Activated CD4-positive, alpha-beta T cell treated with anti-CD3 and anti-CD28 coated beads, Interleukin-2, amount 50 U/mL, for 4 hours (primary cell): ENCODE results near the gene CREB3.
A peak's percentile ranks its signal among the peaks of the same experiment; 100 is the strongest.

ENCODE experiments used
- DNase-seq, 2 experiments: peaks; one replicate each; pipeline ENCODE4 v3.0.0-alpha.2; 2020

Gene CREB3

DNA sequence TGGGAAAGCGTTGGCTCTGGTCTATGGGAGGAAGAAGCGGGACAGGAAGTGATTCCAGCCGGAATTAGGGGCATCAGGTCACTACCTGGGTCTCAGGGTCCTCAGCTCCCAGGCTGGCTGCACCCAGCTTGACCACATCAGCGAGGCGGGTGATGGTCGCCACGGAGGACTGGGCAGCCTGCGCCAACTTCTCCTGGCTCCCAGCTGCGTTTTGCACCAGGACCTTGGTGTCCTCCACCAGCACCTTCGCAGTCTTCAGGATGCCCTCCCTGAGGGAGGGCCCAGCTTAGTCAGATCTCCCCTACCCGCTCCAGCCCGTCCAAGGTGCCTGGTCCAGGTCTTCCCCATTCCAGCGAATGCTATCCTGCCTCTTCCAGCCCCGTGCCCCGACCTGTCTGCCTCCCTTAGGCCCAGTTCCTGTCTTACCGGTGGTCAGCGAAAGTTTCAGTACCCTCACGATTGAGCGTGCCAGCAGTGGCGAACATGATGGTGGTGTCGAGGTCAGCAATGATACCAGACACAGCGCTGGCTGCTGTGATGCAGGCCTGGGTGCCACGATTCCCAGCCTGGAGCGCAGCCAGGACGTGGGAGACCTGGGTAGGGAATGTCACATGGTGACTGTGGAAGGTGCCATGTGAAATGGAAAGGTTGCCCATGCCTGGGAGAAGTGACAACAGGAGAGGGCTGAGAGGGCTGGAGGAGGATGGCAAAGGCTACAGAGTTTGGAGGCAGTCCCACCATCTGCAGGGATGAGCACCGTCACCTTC lies 28.4 kb upstream of the CREB3 start:
- DNase-seq = no peak

GRCh38 chr9:35705372-35705771 lies 27.1 kb upstream of the CREB3 start:
- no peak for DNase-seq

- DNase-seq = no peak
Measured at GRCh38 chr9:35705836-35706430, 26.5 kb upstream of the CREB3 start.

GRCh38 chr9:35706951-35707350 lies 25.5 kb upstream of the CREB3 start:
- no peak for DNase-seq

DNA sequence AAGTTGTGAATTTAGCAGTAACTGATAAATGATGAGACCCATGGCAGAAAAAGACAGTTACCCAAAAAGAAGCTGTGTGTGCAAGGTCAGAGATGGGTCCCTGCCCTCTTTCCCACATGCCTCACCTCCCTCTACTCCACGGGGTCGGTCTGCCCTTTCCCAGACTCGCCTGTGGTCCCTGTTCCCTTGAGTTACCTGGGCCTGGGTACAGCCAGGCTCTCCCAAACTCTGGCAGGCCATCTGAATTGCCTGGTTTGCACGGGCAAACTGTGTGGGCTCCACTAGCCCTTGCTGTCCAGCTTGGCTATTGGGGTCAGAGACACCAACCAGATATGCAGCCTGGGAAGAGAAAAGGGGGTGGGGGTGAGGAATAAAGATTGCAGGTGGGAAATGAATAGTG lies 24.3 kb upstream of the CREB3 start:
- no peak for DNase-seq

GRCh38 chr9:35710818-35711500 lies 21.5 kb upstream of the CREB3 start:
- DNase-seq = no peak

DNA sequence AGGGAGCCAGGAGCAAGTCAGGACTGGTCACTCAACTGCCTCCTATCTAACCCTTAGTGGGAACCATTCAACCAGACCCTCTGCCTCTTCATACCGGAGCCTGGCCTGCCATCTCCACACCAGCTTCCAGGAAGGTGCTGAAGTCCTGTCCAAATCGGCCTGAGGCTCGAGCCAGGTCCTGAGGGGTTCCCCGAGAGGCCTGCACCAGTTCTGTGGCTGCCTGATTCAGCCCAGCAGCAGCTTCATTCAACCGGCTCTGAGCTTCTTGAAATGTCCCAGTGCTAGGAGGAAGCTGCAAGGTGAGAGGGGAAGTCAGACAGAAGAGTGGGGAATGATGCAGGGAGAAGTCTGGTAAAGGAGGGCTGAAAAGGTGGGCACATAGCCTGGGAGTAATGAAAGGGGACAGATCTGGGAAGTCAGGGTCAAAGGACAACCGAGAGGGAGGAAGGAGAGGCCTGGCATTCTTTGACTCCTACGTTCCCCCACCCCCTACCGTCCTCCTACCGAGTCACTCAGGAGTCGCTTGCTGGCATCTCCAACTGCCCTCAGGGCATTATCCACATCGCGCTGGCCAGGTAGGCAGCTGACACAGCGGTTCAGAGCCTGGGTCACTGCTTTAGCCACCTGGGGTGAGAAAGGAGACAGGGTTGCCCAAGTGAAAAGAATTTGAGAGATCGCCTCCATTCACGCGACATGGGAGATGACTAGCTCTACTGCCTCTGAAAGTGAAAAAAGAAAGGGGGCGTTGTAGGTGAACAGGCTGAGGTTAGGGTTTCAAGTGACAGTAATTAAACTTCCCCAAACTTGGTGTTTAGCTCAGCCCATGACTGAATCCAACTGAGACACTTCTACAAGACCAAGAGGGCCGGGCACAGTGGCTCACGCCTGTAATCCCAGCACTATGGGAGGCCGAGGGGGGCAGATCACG lies 20.7 kb upstream of the CREB3 start:
- no peak for DNase-seq

GRCh38 chr9:35712762-35713400 lies 19.6 kb upstream of the CREB3 start:
- DNase-seq = no peak

DNA sequence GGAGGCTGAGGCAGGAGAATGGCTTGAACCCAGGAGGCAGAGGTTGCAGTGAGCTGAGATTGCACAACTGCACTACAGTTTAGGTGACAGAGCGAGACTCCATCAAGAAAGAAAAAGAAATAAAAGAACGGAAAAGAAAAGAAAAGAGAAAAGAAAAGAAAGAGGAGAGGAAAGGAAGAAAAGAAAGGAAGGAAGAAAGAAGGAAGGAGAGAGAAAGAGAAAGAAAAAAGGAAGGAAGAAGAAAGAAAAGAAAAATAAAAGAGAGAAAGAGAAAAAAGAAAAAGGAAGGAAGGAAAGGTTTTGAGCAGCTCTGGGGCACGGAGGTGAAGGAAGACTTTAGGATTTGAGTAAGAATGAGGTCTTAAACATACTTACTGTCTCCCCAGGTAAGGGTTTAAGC lies 18.9 kb upstream of the CREB3 start:
- DNase-seq = no peak

DNA sequence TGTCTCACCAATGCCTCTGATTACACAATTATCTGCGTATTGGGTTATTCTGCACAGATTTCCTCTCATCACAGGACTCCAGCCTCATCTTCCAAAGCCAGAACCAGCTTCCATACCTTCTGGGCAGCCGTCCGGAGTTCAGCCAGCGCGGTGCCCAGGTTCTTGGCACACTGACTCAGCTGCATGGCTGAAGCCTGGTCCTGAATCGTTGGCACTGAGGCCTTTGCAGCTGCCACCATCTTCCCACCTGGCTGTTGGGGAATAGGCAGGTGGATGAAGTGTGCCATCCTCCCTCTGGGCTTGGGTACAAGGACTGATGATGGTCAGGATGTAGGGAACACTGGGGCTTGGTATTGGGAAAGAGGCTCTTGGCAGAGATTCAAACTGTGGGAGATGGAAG lies 18.3 kb upstream of the CREB3 start:
- DNase-seq = no peak

DNA sequence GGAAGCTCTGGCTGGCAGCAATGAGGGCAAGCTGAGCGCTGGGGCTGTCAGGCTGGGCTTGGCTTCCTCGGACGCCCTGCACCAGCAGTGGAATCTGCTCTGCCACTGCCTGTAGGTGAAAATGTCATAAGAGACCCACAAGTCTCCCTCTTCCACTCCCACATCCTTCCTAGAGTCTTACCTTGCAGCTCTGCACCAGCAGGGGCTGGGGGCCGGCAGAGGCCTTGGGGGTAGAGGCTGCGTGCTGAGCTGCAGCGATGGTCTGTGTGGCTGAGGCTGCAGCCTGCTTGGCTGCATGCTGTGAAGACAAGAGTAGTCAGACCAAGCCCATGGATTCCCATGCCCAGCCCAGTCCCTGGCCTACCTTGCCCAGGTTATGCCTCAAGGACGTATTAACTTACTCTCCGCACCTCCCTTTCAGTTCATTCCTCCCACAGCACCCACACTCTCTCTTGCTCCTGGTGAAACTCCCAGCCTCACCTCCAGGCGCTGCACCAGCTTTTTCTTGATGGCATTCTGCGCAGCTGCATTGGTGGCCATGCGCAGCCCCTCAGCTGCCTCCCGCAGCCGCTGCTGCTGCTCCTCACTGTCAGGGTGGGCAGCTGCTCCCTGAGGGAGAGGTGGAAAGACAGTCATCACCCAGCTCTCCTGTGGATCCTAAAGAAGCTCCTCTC lies 17.8 kb upstream of the CREB3 start:
- DNase-seq = no peak

DNA sequence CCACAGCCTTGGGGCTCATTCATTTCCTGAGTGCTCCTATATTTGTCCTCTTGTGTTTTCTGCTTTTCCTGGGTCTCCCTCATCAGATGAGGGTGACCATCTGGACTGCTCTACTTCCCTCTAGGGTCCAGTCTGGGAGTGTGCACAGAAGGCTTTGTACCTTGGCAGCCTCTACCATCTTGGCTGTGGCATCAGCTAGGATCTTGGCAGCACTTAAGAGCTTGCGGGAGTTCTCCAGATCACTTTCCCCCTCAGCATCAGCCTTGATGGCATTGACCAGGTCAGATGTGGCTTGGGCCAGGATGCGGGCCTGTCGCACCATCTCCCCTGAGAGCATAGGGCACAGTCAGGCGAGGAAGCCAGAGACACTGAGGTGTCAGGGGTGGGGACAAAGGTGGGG lies 16.2 kb upstream of the CREB3 start:
- no peak for DNase-seq

DNA sequence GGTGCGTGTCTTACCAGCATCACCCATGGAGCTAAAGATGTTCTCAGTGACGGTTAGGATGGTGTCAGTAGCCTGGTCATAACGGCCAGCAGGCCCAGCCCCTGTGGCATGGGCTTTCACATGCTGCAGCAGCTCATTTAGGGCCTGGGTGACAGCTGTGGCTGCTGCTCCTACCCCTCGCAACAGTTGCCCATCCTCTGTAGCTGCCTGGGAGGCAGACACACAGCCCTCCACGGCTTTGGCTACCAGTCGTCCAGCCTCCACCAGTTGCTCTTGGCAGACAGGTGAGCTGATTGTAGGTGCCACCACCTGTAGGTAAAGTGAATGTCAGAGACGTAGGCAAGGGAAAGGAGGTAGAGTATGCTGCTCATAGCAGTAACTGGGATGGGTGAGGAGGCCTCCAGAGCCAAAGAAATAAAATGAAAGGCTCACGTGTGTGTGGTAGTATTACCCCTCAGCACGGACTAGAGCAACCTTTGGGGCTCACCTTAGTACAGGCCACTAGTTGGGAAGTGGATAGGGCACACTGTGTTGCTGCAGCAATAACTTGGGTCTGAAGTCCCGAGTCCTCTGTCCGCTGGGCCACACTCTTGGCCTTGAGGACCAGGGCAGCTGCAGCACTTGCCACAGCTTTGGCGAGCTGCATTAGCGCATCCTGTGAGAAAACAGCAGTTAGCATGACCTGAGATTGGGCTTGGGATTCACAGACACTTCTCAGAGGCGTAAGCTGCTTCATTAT lies 15.2 kb upstream of the CREB3 start:
- no peak for DNase-seq

- DNase-seq = no peak
Measured at GRCh38 chr9:35718721-35719511, 13.6 kb upstream of the CREB3 start.

DNA sequence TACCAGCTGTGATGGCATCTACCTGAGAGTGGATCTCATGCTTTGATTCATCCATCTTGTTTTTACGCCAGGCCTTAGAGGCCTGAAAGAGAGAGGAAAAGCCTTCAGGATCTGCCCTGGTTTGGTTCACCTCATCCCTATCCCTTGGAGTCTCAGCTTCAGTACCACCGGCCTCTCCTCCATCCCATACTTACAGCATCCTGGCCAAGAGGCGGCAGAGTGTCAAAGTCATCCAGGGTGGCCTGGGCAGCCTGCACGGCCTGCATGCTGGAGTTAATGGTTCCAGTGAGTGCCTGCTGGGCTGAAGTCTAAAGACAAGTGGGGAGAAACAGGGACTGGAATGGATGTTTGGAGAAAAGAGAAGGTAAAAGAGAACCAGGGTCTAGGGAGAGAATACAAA lies 12.9 kb upstream of the CREB3 start:
- DNase-seq = no peak

- DNase-seq = no peak
Measured at GRCh38 chr9:35723426-35723825, 9.0 kb upstream of the CREB3 start.

DNA sequence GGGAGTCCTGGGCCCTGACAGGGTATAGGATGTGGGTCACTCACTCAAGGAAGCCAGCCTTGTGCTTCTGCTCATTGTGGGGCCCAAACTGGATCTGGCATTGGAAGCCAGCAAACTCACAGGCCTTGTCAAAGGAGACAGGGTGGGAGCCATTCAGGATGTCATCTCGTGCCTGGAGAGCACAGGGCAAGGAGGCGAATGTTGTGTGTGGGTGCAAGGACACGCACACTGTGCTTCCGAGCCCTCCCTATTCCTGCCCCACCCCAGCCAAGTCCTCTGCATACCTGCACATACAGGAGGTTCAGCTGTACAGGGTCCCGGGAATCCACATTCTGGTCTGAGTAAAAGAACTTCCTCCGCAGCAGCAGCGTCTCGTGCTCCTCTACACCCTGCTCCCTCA lies 8.6 kb upstream of the CREB3 start:
- no peak for DNase-seq

DNA sequence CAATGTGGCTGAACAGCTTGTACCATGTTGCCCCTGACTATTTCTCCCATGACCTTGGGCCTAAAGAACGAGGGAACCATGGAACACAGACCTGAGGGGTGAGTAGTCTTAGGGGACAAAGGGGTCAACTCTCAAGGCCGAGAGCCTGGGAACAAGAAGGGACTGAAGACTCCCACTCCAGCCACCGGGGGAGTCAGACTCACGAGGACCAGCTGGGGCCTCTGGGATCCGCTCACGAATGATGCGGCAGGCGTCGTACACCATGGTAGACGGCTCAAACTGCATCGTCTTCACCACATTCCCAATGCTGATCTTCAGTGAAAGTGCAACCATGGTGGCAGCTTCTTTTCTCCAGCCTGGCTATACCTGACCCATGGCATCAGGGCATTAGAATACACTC lies 7.1 kb upstream of the CREB3 start:
- DNase-seq = no peak

- peak; percentile 18 to 19 for DNase-seq
Measured at GRCh38 chr9:35726931-35727330, 5.5 kb upstream of the CREB3 start.

DNA sequence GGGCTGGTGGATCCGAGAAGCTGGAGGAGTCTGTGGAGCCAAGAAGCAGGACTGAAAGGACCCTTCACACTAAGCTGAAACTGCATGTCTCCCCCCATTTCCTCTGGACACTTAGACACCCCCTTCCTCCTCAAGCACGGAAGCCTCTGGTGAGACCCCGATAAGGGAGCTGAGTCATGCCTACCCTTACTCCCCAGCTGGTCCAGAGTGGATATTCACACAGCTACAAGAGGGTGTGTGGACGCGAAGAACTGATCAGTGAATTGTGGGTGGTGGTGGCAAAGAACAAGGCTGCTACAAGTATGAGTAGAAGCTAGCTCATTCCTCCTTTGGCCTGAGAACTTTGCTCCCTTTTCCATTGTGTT lies 4.8 kb upstream of the CREB3 start:
- DNase-seq = no peak
